H54 (cell line): ENCODE results near the gene SPOCK2.

ENCODE experiments used
- DNase-seq: peaks from one replicate; pipeline ENCODE4 v3.0.0; 2011; ENCODE audit warnings: low spot score, mixed read lengths; ENCODE audit not compliant: insufficient read length
- FAIRE-seq: peaks from 3 replicates; lab custom pipeline; 2011; peaks lifted over from hg19 to GRCh38; lab: Jason Lieb, UNC
- POLR2A ChIP-seq: IDR thresholded peaks from 2 replicates; pipeline ENCODE4 v1.6.1; 2011; ENCODE audit warnings: low read depth, mild to moderate bottlenecking, low read length

The SPOCK2 gene

GRCh38 chr10:72104472-72105097 lies 16.2 kb upstream of the SPOCK2 start:
- DNase-seq (no peak), FAIRE-seq (no peak)
- TF ChIP-seq POLR2A, result no peak

GRCh38 chr10:72099600-72099921 lies 11.2 kb upstream of the SPOCK2 start:
- FAIRE-seq (no peak), DNase-seq (no peak)
- no peak for TF ChIP-seq POLR2A

- FAIRE-seq (no peak), DNase-seq (no peak)
- TF ChIP-seq POLR2A, result no peak
Observed at GRCh38 chr10:72098836-72099599, 10.7 kb upstream of the SPOCK2 start.

- TF ChIP-seq POLR2A, result no peak
- DNase-seq, result no peak
- no peak for FAIRE-seq
Observed at GRCh38 chr10:72098301-72098835, 10.0 kb upstream of the SPOCK2 start.

GRCh38 chr10:72097448-72098300 lies 9.3 kb upstream of the SPOCK2 start:
- no peak for TF ChIP-seq POLR2A
- FAIRE-seq, result peak; percentile 96
- peak; percentile 92 for DNase-seq

GRCh38 chr10:72096115-72097000 lies 8.0 kb upstream of the SPOCK2 start:
- no peak for DNase-seq
- no peak for TF ChIP-seq POLR2A
- FAIRE-seq, result peak; percentile 70

- no peak for TF ChIP-seq POLR2A
- DNase-seq (no peak), FAIRE-seq (no peak)
Observed at GRCh38 chr10:72095195-72095594, 6.8 kb upstream of the SPOCK2 start.

GRCh38 chr10:72094574-72094973 lies 6.2 kb upstream of the SPOCK2 start:
- no peak for TF ChIP-seq POLR2A
- DNase-seq, result no peak
- FAIRE-seq, result no peak

- DNase-seq (no peak), FAIRE-seq (no peak)
- no peak for TF ChIP-seq POLR2A
Observed at GRCh38 chr10:72093450-72093849, 5.1 kb upstream of the SPOCK2 start.

GRCh38 chr10:72092987-72093386 lies 4.6 kb upstream of the SPOCK2 start:
- no peak for TF ChIP-seq POLR2A
- FAIRE-seq (no peak), DNase-seq (no peak)

GRCh38 chr10:72092171-72092924 lies 4.0 kb upstream of the SPOCK2 start:
- FAIRE-seq (no peak), DNase-seq (peak; percentile 4)
- TF ChIP-seq POLR2A, result no peak

- FAIRE-seq (no peak), DNase-seq (no peak)
- no peak for TF ChIP-seq POLR2A
Observed at GRCh38 chr10:72090326-72090725, 2.0 kb upstream of the SPOCK2 start.
